GM21786 (cell line): ENCODE results near the gene NTNG1.
"Not testable (repeated sequence)": the region's sequence is repeated elsewhere in the genome, so short reads cannot be mapped to it uniquely, and the experiment has no call there.

Experiments used
- ATAC-seq: cut with Tn5 transposase; IDR thresholded peaks from one replicate; pipeline ENCODE4 v1.9.1; 2021; ENCODE audit not compliant: unreplicated experiment

The NTNG1 gene

GRCh38 chr1:107195476-107195875, 54.6 kb downstream of the NTNG1 start:
- ATAC-seq: no peak

- ATAC-seq: peak; percentile 91
Observed at GRCh38 chr1:107196973-107197562, 56.2 kb downstream of the NTNG1 start.

GRCh38 chr1:107198561-107198960, 57.7 kb downstream of the NTNG1 start:
- no peak for ATAC-seq

GRCh38 chr1:107200631-107201030, 59.8 kb downstream of the NTNG1 start:
- ATAC-seq: no peak

GRCh38 chr1:107202007-107202406, 61.2 kb downstream of the NTNG1 start:
- no peak for ATAC-seq

GRCh38 chr1:107213225-107213624, 72.4 kb downstream of the NTNG1 start:
- ATAC-seq: no peak

DNA sequence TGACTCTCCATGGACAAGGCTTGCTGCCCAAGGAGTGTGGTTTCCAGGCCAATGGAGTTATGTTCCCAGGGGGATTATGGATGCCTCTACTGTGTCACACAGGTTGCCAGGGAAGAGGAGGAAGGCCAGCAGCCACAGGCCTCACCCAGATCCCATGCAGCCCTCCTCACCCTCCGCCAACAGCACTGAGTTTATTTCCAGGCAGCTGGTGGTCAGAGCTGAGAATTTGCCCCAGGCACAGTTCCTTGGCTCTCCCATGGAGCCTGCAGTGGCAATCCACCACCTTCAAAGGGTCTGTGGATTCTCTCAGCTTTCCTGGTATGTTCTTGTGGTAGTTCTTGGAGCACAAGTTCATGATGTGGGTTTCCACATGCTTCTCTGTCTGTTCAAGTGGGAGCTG, 79.2 kb downstream of the NTNG1 start:
- no peak for ATAC-seq

- ATAC-seq: no peak
Observed at GRCh38 chr1:107225706-107226105, 84.9 kb downstream of the NTNG1 start.

DNA sequence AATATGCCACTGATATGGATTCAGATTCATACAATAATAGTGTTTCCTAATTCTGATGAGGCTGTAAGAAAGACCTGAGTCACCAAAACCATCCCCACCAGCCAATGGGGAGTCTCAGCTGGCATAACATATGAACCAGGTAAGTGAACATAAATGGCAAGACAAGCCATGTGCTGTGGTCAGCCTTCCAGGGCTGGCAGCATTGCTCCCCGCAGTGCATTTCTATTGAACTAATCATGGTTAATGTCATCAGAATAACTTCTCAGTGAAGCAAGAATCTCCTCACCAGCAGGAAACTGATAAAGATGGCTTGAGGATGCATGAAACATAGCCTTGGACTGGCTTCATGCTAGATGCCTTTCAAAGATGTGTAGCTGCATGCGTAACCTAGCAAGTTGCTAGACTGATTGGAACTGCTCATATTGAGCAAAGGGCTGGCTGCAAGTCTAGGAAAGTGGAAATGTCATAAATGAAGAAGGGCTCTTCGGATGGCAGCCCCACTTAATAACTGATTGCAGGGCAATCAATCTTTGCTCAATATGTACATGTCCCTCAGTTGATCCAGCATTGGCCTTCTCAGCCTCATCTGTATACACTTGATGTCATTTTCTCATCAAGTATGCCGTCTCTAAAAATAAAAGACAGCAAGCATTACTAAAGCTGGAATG, 88.0 kb downstream of the NTNG1 start:
- no peak for ATAC-seq

DNA sequence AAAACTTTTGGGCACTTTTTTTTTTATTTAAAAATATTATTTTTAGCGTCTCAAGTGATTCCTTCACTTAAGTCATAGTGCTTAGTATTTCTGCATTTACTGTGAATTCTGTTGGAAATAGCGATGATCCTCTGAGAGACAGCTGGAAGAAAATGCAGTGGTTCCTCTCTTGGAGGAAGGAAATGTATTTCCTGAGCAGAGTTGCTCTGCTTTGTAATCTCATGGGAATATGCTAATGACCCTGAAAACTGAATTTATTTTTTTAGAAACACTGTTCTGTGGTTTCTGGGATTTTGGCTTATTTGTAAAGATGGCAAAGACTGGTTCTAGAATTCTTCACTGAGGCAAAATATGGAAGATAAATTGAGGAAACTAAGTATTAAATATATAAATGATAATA, 88.9 kb downstream of the NTNG1 start:
- ATAC-seq: no peak

GRCh38 chr1:107230121-107230520, 89.3 kb downstream of the NTNG1 start:
- no peak for ATAC-seq

DNA sequence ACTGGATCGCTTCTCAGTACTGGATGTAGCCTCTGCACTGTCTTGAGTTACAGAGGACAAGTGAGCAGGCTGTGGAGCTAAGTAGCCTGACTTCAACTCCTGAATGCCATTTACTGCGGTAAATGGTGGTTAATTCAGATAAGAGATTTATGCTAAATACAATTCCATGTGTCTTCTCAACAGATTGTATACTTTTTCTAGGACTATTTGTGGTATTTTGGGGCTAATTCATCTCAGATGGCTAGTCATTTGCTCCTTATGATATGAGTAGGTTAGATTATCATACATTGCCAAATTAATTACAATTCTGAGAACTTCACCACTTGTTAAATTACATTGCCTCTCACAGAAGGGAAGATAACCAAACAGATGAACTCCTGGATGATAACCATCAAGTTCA, 90.5 kb downstream of the NTNG1 start:
- ATAC-seq: no peak

DNA sequence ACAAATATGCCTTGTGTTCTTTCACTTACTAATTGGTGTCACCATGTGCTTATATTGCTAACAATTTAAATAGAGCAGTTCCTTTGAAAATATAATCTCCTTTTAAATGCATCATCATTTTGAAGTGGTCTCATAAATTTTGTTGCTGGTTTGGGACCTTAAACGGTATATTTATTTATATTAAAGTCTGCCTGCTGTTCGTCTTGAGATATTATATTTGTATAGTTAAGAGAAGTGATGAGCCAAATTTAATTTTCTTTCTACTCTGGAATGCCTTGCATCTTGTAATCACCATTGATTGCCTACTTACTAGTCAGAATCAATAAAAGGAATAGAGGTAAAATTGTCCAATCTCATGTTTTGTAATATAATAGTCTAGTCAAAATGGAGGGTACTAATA, 91.6 kb downstream of the NTNG1 start:
- no peak for ATAC-seq

DNA sequence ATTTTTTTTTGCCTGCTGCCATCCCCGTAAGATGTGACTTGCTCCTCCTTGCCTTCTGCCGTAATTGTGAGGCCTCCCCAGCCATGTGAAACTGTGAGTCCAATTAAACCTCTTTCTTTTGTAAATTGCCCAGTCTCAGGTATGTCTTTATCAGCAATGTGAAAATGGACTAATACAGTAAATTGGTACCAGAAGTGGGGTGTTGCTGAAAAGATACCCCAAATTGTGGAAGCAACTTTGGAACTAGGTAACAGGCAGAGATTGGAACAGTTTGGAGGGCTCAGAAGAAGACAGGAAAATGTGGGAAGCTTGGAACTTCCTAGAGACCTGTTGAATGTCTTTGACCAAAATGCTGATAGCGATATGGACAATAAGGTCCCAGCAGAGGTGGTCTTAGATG, 95.9 kb downstream of the NTNG1 start:
- not testable (repeated sequence) for ATAC-seq

DNA sequence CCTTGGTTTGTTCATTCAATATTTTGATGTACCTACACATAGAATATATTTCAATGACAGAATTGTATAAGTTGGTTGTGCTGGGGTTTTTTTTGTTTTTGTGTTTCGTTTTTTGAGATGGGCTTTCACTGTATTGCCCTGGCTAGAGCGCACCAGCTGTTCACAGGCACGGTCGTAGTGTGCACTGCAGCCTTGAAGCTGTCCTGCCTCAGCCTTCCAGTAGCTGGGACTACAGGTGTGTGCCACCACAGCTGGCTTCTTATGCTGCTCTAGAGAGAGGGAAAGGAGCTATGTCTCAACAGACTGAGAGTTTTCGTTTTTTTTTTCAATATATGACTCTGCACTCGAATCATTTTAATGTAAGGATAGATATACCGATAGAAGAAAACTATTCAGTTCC, 102.6 kb downstream of the NTNG1 start:
- ATAC-seq: no peak

DNA sequence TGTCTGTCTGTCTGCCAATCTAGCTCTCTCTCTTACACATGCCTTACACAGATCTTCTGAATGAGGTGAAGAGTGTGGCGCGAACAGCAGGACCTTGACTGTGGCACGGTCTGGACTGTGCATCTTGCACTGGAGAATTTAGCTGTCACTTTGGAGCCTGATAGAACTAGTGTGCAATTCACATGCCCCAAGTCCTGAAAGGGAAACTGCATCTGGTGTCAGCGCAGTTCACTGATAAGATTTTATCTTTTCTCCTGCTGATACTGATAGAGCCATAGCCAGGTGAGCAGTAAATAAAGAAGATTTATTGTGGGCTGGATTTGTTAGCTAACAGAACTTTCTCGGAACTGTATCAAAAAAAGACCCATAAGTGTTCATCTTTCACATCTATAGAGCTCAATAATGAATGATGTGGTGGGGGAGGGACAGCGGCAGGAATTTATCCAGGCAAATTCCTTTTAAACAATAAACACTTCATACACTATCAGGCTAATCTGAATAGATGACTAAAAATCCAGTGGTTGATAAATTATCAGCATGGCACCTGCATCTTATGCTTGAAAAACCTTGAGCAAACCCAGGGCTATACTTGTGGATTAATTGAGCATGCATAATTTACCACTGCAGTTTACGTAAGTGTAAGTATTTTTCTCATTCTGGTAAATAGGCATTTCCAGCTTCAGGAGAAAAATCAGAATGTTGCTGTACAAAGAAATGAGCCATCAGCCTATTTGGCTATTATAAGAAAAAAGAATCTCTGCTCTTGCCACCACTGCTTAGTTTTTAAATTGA, 104.1 kb downstream of the NTNG1 start:
- no peak for ATAC-seq

GRCh38 chr1:107246775-107247345, 106.0 kb downstream of the NTNG1 start:
- ATAC-seq: peak; percentile 44

DNA sequence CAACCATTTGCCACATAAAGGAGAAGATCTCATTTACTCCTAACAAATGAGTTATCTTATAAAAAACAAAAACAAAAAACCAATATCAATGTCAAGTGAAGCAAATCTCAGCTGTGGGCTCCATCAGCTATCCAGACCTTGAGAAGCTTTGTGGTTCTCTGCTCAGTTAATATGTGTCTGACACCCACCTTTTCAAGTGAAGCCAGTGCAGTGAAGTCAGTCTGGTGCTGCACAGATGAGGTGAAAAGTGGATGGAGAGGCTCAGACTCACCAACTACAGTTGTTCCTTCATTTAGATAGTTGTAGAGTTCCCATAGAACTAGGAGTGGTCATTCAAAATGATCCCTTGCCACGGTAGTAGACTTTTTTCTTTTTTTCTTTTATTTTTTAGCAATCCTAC, 106.8 kb downstream of the NTNG1 start:
- no peak for ATAC-seq

DNA sequence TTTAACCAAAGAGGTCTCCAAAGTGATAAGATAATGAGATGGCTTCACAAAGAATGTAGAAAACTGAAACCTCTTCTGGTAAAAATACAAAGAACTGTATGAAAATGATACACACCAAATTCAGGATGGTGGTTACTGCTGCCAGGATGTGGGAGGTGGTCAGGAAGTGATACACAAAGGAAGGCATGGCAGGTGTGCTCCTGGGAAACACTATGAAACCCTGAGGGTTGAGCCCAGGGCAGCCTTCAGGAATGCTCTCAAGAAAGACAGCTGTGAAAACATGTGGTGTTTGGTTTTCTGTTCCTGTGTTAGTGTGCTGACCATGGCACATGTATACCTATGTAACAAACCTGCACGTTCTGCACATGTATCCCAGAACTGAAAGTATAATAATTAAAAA, 109.3 kb downstream of the NTNG1 start:
- ATAC-seq: no peak

DNA sequence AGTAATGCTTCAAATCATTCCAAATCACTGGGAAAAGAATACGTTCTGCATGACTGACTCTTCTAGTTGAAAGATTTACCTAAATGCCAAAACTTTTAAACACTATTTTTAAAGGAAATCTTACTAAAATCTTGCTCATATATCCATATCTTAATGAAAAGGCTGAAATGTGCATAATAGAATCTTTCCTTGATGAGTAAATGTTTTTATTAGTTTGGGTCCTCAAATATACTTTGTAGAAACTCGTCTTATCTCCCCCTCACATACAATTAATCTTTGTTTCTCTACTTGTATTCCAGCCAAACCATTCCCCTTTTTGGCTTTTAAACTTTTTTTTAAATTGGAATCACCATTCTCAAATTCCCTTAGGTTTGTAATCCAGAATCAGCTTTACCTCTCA, 110.2 kb downstream of the NTNG1 start:
- no peak for ATAC-seq

DNA sequence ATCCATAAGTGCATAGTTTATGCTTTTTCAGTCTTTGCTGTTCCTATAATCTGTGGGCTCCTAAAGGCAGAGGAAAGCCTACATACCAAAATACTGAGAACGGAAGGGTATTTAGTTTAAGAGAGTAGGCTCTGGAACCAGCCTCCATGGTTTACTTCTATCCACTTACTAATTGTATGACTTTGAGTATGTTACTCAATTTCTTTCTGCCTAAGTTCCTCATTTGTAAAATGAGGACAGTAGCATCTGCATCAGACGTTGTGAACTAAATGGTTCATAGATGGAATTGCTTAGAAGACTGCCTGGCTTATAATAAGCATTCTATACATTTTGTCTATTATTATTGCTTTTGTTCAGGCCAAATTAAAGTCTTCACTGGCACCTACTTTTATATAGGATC, 111.0 kb downstream of the NTNG1 start:
- ATAC-seq: no peak

DNA sequence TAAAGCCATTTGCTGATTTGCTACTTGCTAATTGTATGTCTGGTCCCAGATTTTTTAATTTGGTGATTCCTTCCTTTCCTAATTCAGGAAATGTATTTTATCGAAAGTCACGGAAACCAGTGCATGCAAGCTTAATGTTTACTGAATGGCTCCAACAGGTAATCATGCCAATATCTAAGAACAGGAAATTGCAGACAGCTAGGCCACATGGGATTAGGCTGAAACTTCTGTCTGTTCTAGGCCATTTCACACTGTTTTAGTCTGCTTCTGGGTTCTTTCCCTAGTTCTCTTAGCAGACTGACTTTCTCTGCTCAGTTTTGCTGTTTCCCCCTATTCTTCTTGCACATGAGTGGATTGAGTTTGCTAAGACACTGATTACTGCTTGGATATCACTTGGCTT, 111.4 kb downstream of the NTNG1 start:
- no peak for ATAC-seq
